Peyer's patch (tissue), 4 donors: Measurements from ENCODE around the gene SEPTIN14. TPM values are rescaled to one million over a fixed set of nuclear protein-coding genes. Genes with fewer than 3 reads are reported as not detected.
"Not testable (repeated sequence)": the region's sequence is repeated elsewhere in the genome, so short reads cannot be mapped to it uniquely, and the experiment has no call there.

Source experiments
- DNase-seq, 3 donors: peaks; one replicate each; pipeline ENCODE4 v3.0.0-alpha.2; 2017 to 2019
- H3K27ac ChIP-seq, 4 donors: fragments of 200-600 bp; sonication (generic); one replicate each; pipeline ENCODE4 v1.5.1; 2016 to 2019
- H3K27me3 ChIP-seq, 2 donors: fragments of 200-600 bp; sonication (generic); one replicate each; pipeline ENCODE4 v1.5.1; 2019
- H3K36me3 ChIP-seq, 3 donors: fragments of 200-600 bp; sonication (generic); one replicate each; pipeline ENCODE4 v1.5.1; 2016 to 2019
- H3K4me1 ChIP-seq, 4 donors: fragments of 200-600 bp; sonication (generic); one replicate each; pipeline ENCODE4 v1.5.1; 2016 to 2019
- H3K4me3 ChIP-seq, 4 donors: fragments of 200-600 bp; sonication (generic); 1 replicate in 3 of 4; 2 replicates in 1 of 4; pipeline ENCODE4 v1.5.1; 2016 to 2019; ENCODE audit warnings: mild to moderate bottlenecking in 1 of 4
- H3K9me3 ChIP-seq, 4 donors: fragments of 200-600 bp; sonication (generic); one replicate each; pipeline ENCODE4 v1.5.1; 2016 to 2019; ENCODE audit warnings: mild to moderate bottlenecking in 1 of 4
- CTCF ChIP-seq, 6 experiments: fragments of 450-650 bp in 4 of 6; fragments of 200-600 bp in 2 of 6; sonication (generic) in 1 of 6; IDR thresholded peaks; one replicate each; pipeline ENCODE4 v1.5.1; 2017 to 2019; ENCODE audit warnings: antibody characterized with exemption in 6 of 6, mild to moderate bottlenecking in 3 of 6, moderate library complexity in 1 of 6
- POLR2A ChIP-seq, 2 donors: fragments of 450-650 bp; IDR thresholded peaks; one replicate each; pipeline ENCODE4 v1.5.1; 2017; ENCODE audit warnings: antibody characterized with exemption in 2 of 2, mild to moderate bottlenecking in 2 of 2, moderate library complexity in 2 of 2
- total RNA-seq, 4 donors: library from RNA; depleted of rRNA; stranded (reverse); fragments of >200 nt; gene quantifications; one replicate each; pipeline ENCODE4 v1.1.0, GENCODE V29; 2016

SEPTIN14 gene
- total RNA-seq, 4 donors from 2014 or later, result not detected

- no peaks in the 10 kb centered on the region for H3K36me3 ChIP-seq
- no peak overlapping the region for H3K27ac ChIP-seq
- H3K4me3 ChIP-seq, result no peak overlapping the region
- no peak for TF ChIP-seq CTCF (IDR thresholded peaks at IDR 0.05)
- no peak for TF ChIP-seq POLR2A (IDR thresholded peaks at IDR 0.05)
- H3K9me3 ChIP-seq, result no peaks in the 10 kb centered on the region
- DNase-seq, result no peak
- H3K4me1 ChIP-seq, result no peaks in the 10 kb centered on the region
- H3K27me3 ChIP-seq, result no peaks in the 10 kb centered on the region
Measured at GRCh38 chr7:55838595-55838994, 24.0 kb downstream of the SEPTIN14 start.

GRCh38 chr7:55827577-55827976 is 35.0 kb downstream of the SEPTIN14 start:
- Histone ChIP-seq H3K36me3 (no peaks in the 10 kb centered on the region), H3K4me3 (no peak overlapping the region), H3K27ac (no peak overlapping the region), H3K4me1 (no peaks in the 10 kb centered on the region), H3K9me3 (peaks cover 0 to 5% (median 0%) of the 10 kb centered on the region in 4 donors), H3K27me3 (no peaks in the 10 kb centered on the region)
- TF ChIP-seq CTCF (IDR thresholded peaks at IDR 0.05), result no peak
- TF ChIP-seq POLR2A (IDR thresholded peaks at IDR 0.05), result no peak
- no peak for DNase-seq

- no peak for DNase-seq
- no peak overlapping the region for H3K4me3 ChIP-seq
- TF ChIP-seq CTCF (IDR thresholded peaks at IDR 0.05) (no peak), POLR2A (IDR thresholded peaks at IDR 0.05) (no peak)
- H3K36me3 ChIP-seq, result no peaks in the 10 kb centered on the region
- H3K27me3 ChIP-seq, result no peaks in the 10 kb centered on the region
- no peak overlapping the region for H3K27ac ChIP-seq
- peaks cover 0 to 5% (median 0%) of the 10 kb centered on the region in 4 donors for H3K9me3 ChIP-seq
- H3K4me1 ChIP-seq, result no peaks in the 10 kb centered on the region
Measured at GRCh38 chr7:55818686-55819085, 43.9 kb downstream of the SEPTIN14 start.

GRCh38 chr7:55797260-55797659 is 65.3 kb downstream of the SEPTIN14 start:
- not testable (repeated sequence) for DNase-seq, H3K4me3 ChIP-seq, H3K4me1 ChIP-seq, H3K36me3 ChIP-seq, H3K27me3 ChIP-seq, H3K27ac ChIP-seq, H3K9me3 ChIP-seq

GRCh38 chr7:55794527-55794926 is 68.0 kb downstream of the SEPTIN14 start:
- no peaks in the 10 kb centered on the region for H3K4me1 ChIP-seq
- H3K4me3 ChIP-seq, result no peak overlapping the region
- no peak for DNase-seq
- H3K27ac ChIP-seq, result no peak overlapping the region
- H3K36me3 ChIP-seq, result no peaks in the 10 kb centered on the region
- no peaks in the 10 kb centered on the region for H3K27me3 ChIP-seq
- peaks cover 0 to 8% (median 4%) of the 10 kb centered on the region in 4 donors for H3K9me3 ChIP-seq
- TF ChIP-seq POLR2A (IDR thresholded peaks at IDR 0.05) (no peak), CTCF (IDR thresholded peaks at IDR 0.05) (no peak)

- no peak for DNase-seq
- TF ChIP-seq POLR2A (IDR thresholded peaks at IDR 0.05) (no peak), CTCF (IDR thresholded peaks at IDR 0.05) (no peak)
Measured at GRCh38 chr7:55792048-55792447, 70.5 kb downstream of the SEPTIN14 start.

More at GRCh38 chr7:55792048-55792447, 70.5 kb downstream of the SEPTIN14 start:
- no peaks in the 10 kb centered on the region for H3K9me3 ChIP-seq
- no peaks in the 10 kb centered on the region for H3K4me1 ChIP-seq
- no peaks in the 10 kb centered on the region for H3K36me3 ChIP-seq
- no peak overlapping the region for H3K27ac ChIP-seq
- H3K4me3 ChIP-seq, result no peak overlapping the region
- no peaks in the 10 kb centered on the region for H3K27me3 ChIP-seq
